Measurements from ENCODE around the gene CPSF7.

CPSF7 gene

DNA sequence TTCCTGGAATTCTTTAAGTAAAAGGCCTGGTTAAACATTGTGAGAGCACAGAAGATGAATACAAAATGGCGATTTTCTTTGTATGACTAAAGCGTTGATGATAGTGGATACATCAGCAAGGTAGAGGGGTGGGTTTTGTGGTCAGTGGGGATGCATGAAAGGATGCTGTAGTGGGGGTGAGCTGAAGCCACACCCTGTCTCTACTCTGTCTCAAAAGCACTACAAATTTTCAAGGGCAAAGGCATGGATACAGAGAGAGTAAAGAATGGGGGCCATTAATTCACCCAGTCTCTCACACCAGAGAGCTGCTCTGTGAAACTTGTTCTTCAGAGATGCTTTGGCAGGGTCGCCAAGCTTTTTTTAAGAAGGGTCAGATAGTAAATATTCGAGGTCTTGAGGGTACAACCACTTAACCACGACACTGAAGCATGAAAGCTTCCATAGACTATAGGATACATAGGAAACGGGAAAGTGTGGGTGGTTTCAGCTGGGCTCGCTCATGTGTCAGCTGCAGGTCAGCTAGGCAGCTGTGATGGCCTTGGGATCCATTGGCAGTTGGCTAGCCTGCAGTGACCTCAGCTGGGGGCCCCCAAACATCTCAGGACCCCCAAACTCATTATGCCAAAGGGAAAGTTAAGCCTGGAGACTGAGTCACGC lies 59.3 kb downstream of the CPSF7 start:
- TF ChIP-seq, protein P1, sequence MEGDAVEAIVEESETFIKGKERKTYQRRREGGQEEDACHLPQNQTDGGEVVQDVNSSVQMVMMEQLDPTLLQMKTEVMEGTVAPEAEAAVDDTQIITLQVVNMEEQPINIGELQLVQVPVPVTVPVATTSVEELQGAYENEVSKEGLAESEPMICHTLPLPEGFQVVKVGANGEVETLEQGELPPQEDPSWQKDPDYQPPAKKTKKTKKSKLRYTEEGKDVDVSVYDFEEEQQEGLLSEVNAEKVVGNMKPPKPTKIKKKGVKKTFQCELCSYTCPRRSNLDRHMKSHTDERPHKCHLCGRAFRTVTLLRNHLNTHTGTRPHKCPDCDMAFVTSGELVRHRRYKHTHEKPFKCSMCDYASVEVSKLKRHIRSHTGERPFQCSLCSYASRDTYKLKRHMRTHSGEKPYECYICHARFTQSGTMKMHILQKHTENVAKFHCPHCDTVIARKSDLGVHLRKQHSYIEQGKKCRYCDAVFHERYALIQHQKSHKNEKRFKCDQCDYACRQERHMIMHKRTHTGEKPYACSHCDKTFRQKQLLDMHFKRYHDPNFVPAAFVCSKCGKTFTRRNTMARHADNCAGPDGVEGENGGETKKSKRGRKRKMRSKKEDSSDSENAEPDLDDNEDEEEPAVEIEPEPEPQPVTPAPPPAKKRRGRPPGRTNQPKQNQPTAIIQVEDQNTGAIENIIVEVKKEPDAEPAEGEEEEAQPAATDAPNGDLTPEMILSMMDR (IDR thresholded peaks at IDR 0.05; ENCODE audit: low read depth, low read length), result no peak
- DNase-seq (ENCODE audit: extremely low read depth, low read depth), result no peak

GRCh38 chr11:61369372-61370348 lies 60.1 kb downstream of the CPSF7 start:
- DNase-seq (ENCODE audit: extremely low read depth, low read depth), result peak; percentile 97

DNA sequence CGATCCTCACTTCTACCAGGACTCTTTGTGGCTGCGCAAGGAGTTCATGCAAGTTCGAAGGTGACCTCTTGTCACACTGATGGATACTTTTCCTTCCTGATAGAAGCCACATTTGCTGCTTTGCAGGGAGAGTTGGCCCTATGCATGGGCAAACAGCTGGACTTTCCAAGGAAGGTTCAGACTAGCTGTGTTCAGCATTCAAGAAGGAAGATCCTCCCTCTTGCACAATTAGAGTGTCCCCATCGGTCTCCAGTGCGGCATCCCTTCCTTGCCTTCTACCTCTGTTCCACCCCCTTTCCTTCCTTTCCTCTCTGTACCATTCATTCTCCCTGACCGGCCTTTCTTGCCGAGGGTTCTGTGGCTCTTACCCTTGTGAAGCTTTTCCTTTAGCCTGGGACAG lies 61.1 kb downstream of the CPSF7 start:
- no peak for DNase-seq (ENCODE audit: extremely low read depth, low read depth)
- TF ChIP-seq, protein P1 (IDR thresholded peaks at IDR 0.05; ENCODE audit: low read depth, low read length), result no peak

More at GRCh38 chr11:61369372-61370348, 60.1 kb downstream of the CPSF7 start:
- TF ChIP-seq, protein P1 (IDR thresholded peaks at IDR 0.05; ENCODE audit: low read depth, low read length), result no peak

- DNase-seq (ENCODE audit: extremely low read depth, low read depth), result no peak
- TF ChIP-seq, protein P1 (IDR thresholded peaks at IDR 0.05; ENCODE audit: low read depth, low read length), result no peak
These were observed 62.4 kb downstream of the CPSF7 start for GRCh38 chr11:61367406-61367805.

DNA sequence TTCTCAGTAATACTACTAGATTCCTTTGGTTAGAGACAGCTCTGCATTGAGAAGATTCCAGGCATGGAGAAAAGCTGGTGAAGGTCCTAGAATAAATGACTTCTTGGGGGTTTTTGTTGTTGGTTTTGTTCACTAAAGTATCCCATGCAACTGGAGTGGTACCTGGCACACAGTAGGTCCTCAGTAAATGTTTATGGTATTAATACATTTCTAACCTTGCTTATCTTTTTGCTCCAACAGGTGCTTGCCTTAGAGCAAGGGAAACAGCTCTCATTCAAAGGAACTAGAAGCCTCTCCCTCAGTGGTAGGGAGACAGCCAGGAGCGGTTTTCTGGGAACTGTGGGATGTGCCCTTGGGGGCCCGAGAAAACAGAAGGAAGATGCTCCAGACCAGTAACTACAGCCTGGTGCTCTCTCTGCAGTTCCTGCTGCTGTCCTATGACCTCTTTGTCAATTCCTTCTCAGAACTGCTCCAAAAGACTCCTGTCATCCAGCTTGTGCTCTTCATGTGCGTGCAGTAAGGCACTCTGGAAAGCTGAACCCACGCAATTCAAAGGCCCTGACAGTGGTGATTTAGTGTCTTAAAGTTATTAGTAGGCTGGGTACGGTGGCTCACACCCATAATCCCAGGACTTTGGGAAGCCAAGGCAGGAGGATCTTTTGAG lies 65.6 kb downstream of the CPSF7 start:
- TF ChIP-seq, protein P1 (IDR thresholded peaks at IDR 0.05; ENCODE audit: low read depth, low read length), result no peak
- DNase-seq (ENCODE audit: extremely low read depth, low read depth), result no peak

- no peak for DNase-seq (ENCODE audit: extremely low read depth, low read depth)
- TF ChIP-seq, protein P1 (IDR thresholded peaks at IDR 0.05; ENCODE audit: low read depth, low read length), result no peak
These were observed 67.3 kb downstream of the CPSF7 start for GRCh38 chr11:61362542-61362875.

Data from AG09319 (cell line).